Measurements from ENCODE around the gene BTBD9.
"Not testable (repeated sequence)": the region's sequence is repeated elsewhere in the genome, so short reads cannot be mapped to it uniquely, and the experiment has no call there.

BTBD9 gene

GRCh38 chr6:38131527-38131965 is 508.2 kb downstream of the BTBD9 start:
- peak; percentile 97 for ATAC-seq
- TF ChIP-seq ZFP3 (CRISPR knock-in tag; IDR thresholded peaks at IDR 0.05) (no peak), PATZ1 (CRISPR knock-in tag; IDR thresholded peaks at IDR 0.05; ENCODE audit: borderline replicate concordance) (no peak), ZNF565 (CRISPR knock-in tag; conservative IDR thresholded peaks at IDR 0.05; ENCODE audit: low read depth) (no peak), ZNF70 (CRISPR knock-in tag; IDR thresholded peaks at IDR 0.05) (no peak), GLIS3 (CRISPR knock-in tag; IDR thresholded peaks at IDR 0.05) (no peak)
- TF ChIP-seq, protein P1, sequence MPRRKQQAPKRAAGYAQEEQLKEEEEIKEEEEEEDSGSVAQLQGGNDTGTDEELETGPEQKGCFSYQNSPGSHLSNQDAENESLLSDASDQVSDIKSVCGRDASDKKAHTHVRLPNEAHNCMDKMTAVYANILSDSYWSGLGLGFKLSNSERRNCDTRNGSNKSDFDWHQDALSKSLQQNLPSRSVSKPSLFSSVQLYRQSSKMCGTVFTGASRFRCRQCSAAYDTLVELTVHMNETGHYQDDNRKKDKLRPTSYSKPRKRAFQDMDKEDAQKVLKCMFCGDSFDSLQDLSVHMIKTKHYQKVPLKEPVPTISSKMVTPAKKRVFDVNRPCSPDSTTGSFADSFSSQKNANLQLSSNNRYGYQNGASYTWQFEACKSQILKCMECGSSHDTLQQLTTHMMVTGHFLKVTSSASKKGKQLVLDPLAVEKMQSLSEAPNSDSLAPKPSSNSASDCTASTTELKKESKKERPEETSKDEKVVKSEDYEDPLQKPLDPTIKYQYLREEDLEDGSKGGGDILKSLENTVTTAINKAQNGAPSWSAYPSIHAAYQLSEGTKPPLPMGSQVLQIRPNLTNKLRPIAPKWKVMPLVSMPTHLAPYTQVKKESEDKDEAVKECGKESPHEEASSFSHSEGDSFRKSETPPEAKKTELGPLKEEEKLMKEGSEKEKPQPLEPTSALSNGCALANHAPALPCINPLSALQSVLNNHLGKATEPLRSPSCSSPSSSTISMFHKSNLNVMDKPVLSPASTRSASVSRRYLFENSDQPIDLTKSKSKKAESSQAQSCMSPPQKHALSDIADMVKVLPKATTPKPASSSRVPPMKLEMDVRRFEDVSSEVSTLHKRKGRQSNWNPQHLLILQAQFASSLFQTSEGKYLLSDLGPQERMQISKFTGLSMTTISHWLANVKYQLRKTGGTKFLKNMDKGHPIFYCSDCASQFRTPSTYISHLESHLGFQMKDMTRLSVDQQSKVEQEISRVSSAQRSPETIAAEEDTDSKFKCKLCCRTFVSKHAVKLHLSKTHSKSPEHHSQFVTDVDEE (CRISPR knock-in tag; IDR thresholded peaks at IDR 0.05), result no peak

- no peak for ATAC-seq
- TF ChIP-seq, protein P2, sequence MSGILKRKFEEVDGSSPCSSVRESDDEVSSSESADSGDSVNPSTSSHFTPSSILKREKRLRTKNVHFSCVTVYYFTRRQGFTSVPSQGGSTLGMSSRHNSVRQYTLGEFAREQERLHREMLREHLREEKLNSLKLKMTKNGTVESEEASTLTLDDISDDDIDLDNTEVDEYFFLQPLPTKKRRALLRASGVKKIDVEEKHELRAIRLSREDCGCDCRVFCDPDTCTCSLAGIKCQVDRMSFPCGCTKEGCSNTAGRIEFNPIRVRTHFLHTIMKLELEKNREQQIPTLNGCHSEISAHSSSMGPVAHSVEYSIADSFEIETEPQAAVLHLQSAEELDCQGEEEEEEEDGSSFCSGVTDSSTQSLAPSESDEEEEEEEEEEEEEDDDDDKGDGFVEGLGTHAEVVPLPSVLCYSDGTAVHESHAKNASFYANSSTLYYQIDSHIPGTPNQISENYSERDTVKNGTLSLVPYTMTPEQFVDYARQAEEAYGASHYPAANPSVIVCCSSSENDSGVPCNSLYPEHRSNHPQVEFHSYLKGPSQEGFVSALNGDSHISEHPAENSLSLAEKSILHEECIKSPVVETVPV (CRISPR knock-in tag; IDR thresholded peaks at IDR 0.05), result no peak
- TF ChIP-seq, protein P1 (CRISPR knock-in tag; IDR thresholded peaks at IDR 0.05), result no peak
- TF ChIP-seq CREB5 (CRISPR knock-in tag; IDR thresholded peaks at IDR 0.05; ENCODE audit: low read depth) (no peak), ESRRG (CRISPR knock-in tag; IDR thresholded peaks at IDR 0.05) (no peak), SNAI2 (CRISPR knock-in tag; IDR thresholded peaks at IDR 0.05) (no peak), OSR1 (CRISPR knock-in tag; IDR thresholded peaks at IDR 0.05) (no peak), ZFP3 (CRISPR knock-in tag; IDR thresholded peaks at IDR 0.05) (no peak)
These were observed 512.4 kb downstream of the BTBD9 start for GRCh38 chr6:38127284-38127683.

- not testable (repeated sequence) for ATAC-seq
These were observed 515.4 kb downstream of the BTBD9 start for GRCh38 chr6:38124224-38124926.

- no peak for TF ChIP-seq ZNF70 (CRISPR knock-in tag; IDR thresholded peaks at IDR 0.05)
- TF ChIP-seq CSDC2 (CRISPR knock-in tag; IDR thresholded peaks at IDR 0.05), result no peak
- no peak for ATAC-seq
These were observed 520.2 kb downstream of the BTBD9 start for GRCh38 chr6:38119516-38119915.

DNA sequence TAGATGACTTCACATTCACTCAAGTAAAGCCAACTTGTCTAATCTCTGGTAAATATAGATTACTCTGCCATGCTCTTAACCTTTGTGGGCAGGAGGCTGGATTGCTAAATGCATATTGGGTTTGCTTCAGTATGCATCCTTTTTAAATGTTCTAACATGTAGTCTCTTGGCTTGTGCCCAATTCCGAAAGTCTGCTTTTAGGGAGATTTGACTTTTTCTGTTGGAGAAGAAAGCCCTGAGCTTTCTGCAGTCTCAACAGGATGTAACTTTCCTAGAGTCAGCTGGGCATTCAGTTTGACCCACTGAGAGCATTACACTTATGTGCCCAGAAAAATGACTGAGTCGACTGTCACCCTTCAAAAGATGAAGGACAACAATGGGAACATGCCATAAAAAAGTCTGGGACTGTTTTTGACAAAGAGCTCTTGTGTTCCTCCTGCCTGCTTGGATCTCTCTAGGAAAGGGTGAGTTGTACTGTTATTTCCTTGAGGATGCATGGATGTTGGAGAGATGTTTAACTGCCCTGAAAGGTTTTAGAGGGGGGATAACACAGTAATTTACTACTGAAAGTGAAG is 520.9 kb downstream of the BTBD9 start:
- ATAC-seq, result no peak
- no peak for TF ChIP-seq ZNF565 (CRISPR knock-in tag; conservative IDR thresholded peaks at IDR 0.05; ENCODE audit: low read depth)
- no peak for TF ChIP-seq BACH2 (CRISPR knock-in tag; IDR thresholded peaks at IDR 0.05; ENCODE audit: borderline replicate concordance)
- no peak for TF ChIP-seq OSR1 (CRISPR knock-in tag; IDR thresholded peaks at IDR 0.05)
- TF ChIP-seq SNAI2 (CRISPR knock-in tag; IDR thresholded peaks at IDR 0.05), result no peak
- TF ChIP-seq, protein P3, sequence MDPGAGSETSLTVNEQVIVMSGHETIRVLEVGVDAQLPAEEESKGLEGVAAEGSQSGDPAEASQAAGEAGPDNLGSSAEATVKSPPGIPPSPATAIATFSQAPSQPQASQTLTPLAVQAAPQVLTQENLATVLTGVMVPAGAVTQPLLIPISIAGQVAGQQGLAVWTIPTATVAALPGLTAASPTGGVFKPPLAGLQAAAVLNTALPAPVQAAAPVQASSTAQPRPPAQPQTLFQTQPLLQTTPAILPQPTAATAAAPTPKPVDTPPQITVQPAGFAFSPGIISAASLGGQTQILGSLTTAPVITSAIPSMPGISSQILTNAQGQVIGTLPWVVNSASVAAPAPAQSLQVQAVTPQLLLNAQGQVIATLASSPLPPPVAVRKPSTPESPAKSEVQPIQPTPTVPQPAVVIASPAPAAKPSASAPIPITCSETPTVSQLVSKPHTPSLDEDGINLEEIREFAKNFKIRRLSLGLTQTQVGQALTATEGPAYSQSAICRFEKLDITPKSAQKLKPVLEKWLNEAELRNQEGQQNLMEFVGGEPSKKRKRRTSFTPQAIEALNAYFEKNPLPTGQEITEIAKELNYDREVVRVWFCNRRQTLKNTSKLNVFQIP (CRISPR knock-in tag; IDR thresholded peaks at IDR 0.05; ENCODE audit: borderline replicate concordance, low read depth), result no peak
- TF ChIP-seq TCF4 (CRISPR knock-in tag; IDR thresholded peaks at IDR 0.05; ENCODE audit: borderline replicate concordance), result no peak
- TF ChIP-seq, protein P2 (CRISPR knock-in tag; IDR thresholded peaks at IDR 0.05), result no peak
- no peak for TF ChIP-seq ESRRG (CRISPR knock-in tag; IDR thresholded peaks at IDR 0.05)
- TF ChIP-seq ZC3H10 (CRISPR knock-in tag; IDR thresholded peaks at IDR 0.05), result no peak
- TF ChIP-seq ZNF8 (CRISPR knock-in tag; IDR thresholded peaks at IDR 0.05), result no peak
- TF ChIP-seq CSDC2 (CRISPR knock-in tag; IDR thresholded peaks at IDR 0.05), result no peak
